SK-N-SH treated with all-trans-retinoic acid at 6 μM for 48 hours (cell line): ENCODE measurements around the gene KIZ.

ENCODE experiments used
- ATAC-seq: fragments of 200-7000 bp; cut with Tn5 transposase; 3 replicates; pipeline ENCODE4 v1.9.1; 2020; ENCODE audit warnings: mild to moderate bottlenecking, moderate library complexity
- ARNTL ChIP-seq: fragments of 450-650 bp; formaldehyde crosslinking; IDR thresholded peaks from 2 replicates; pipeline ENCODE4 v1.5.0; 2020; ENCODE audit warnings: low read depth, mild to moderate bottlenecking, moderate library complexity, borderline replicate concordance
- BACH2 ChIP-seq: fragments of 250-450 bp; sonication (Bioruptor Pico); IDR thresholded peaks from 2 replicates; pipeline ENCODE4 v1.9.0; 2021; ENCODE audit warnings: mild to moderate bottlenecking, borderline replicate concordance
- CSDC2 ChIP-seq: fragments of 250-450 bp; sonication (Bioruptor Pico); IDR thresholded peaks from 2 replicates; pipeline ENCODE4 v1.5.0; 2020; ENCODE audit warnings: mild to moderate bottlenecking, moderate library complexity
- ESRRG ChIP-seq: fragments of 250-450 bp; sonication (Bioruptor Pico); IDR thresholded peaks from 2 replicates; pipeline ENCODE4 v1.6.1; 2021; ENCODE audit warnings: mild to moderate bottlenecking
- GLIS3 ChIP-seq: fragments of 250-450 bp; sonication (Bioruptor Pico); IDR thresholded peaks from 2 replicates; pipeline ENCODE4 v1.5.0; 2020; ENCODE audit warnings: mild to moderate bottlenecking, moderate library complexity
- ISL1 ChIP-seq: fragments of 250-450 bp; sonication (Bioruptor Pico); IDR thresholded peaks from 2 replicates; pipeline ENCODE4 v2.1.2; 2022; ENCODE audit warnings: mild to moderate bottlenecking, moderate library complexity
- OSR1 ChIP-seq: fragments of 250-450 bp; sonication (Bioruptor Pico); IDR thresholded peaks from 2 replicates; pipeline ENCODE4 v1.8.0; 2022; ENCODE audit warnings: moderate library complexity, mild to moderate bottlenecking, inconsistent platforms
- PPARA ChIP-seq: fragments of 250-450 bp; sonication (Bioruptor Pico); IDR thresholded peaks from 2 replicates; pipeline ENCODE4 v1.5.0; 2020; ENCODE audit warnings: mild to moderate bottlenecking, borderline replicate concordance
- RARB ChIP-seq: fragments of 250-450 bp; sonication (Bioruptor Pico); IDR thresholded peaks from 2 replicates; pipeline ENCODE4 v1.8.0; 2021; ENCODE audit warnings: mild to moderate bottlenecking, moderate library complexity
- SNAI2 ChIP-seq: fragments of 250-450 bp; sonication (Bioruptor Pico); IDR thresholded peaks from 2 replicates; pipeline ENCODE4 v1.5.0; 2020; ENCODE audit warnings: mild to moderate bottlenecking, moderate library complexity
- TCF4 ChIP-seq: fragments of 250-450 bp; sonication (Bioruptor Pico); IDR thresholded peaks from 2 replicates; pipeline ENCODE4 v1.8.0; 2021; ENCODE audit warnings: mild to moderate bottlenecking, moderate library complexity, borderline replicate concordance
- ZC3H10 ChIP-seq: fragments of 250-450 bp; sonication (Bioruptor Pico); IDR thresholded peaks from 2 replicates; pipeline ENCODE4 v1.5.1; 2021; ENCODE audit warnings: mild to moderate bottlenecking, moderate library complexity
- ZFP30 ChIP-seq: fragments of 450-650 bp; formaldehyde crosslinking; IDR thresholded peaks from 2 replicates; pipeline ENCODE4 v1.5.0; 2022; ENCODE audit warnings: mild to moderate bottlenecking, moderate library complexity
- ZNF565 ChIP-seq: fragments of 450-650 bp; formaldehyde crosslinking; conservative IDR thresholded peaks from 2 replicates; pipeline ENCODE4 v1.5.0; 2020; ENCODE audit warnings: low read depth, mild to moderate bottlenecking, moderate library complexity
- ZNF70 ChIP-seq: fragments of 450-650 bp; formaldehyde crosslinking; IDR thresholded peaks from 2 replicates; pipeline ENCODE4 v1.5.0; 2020; ENCODE audit warnings: mild to moderate bottlenecking, moderate library complexity
- ZNF8 ChIP-seq: fragments of 450-650 bp; formaldehyde crosslinking; IDR thresholded peaks from 2 replicates; pipeline ENCODE4 v1.5.0; 2020; ENCODE audit warnings: mild to moderate bottlenecking, moderate library complexity
- TF ChIP-seq, protein P1 (sequence below): fragments of 250-450 bp; sonication (Bioruptor Pico); IDR thresholded peaks from 2 replicates; pipeline ENCODE4 v1.5.1; 2021; ENCODE audit warnings: mild to moderate bottlenecking, moderate library complexity
- TF ChIP-seq, protein P2 (sequence below): fragments of 250-450 bp; sonication (Bioruptor Pico); IDR thresholded peaks from 2 replicates; pipeline ENCODE4 v1.8.0; 2021; ENCODE audit warnings: low read depth, mild to moderate bottlenecking, moderate library complexity, borderline replicate concordance
- TF ChIP-seq, protein P3 (sequence below): fragments of 250-450 bp; sonication (Bioruptor Pico); IDR thresholded peaks from 2 replicates; pipeline ENCODE4 v1.5.1; 2020; ENCODE audit warnings: low read depth, mild to moderate bottlenecking, moderate library complexity

The KIZ gene

DNA sequence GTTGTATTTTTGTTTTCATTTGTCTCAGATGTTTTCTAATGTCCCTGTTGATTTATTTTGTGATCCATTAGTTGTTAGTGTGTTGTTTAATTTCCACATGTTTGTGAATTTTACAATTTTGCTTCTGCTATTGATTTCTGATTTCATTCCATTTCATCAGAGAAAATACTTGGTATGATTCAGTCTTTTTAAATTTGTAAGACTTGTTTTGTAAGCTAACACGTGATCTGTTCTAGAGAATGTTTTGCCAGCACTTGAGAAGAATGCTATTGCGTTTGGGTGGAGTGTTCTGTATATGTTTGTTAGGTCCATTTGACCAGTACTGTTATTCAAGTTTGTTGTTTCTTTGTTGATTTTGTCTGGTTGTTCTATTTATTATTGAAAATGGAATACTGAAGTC is 53.9 kb downstream of the KIZ start:
- TF ChIP-seq ZFP30 (CRISPR knock-in tag), result no peak
- no peak for ATAC-seq

DNA sequence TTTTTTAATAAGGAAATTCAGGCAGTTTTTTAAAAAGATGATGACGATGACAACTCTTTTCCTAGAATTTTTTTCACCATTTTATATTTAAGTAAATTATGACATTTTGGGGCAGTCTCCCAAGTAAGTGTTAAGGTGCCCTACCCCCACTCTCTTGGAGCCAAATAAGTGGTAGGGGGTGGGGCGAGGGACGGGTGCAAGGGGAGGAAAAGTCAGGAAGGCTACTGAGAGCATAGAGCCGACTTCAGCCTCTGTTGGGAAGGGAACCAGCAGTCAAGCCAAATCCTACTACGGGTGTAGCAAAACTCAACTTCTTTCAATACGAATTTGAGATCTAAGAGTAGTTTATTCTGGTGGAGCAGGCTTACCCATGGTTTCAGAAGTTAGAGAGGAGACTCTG is 54.4 kb downstream of the KIZ start:
- no peak for ATAC-seq
- TF ChIP-seq OSR1 (CRISPR knock-in tag) (no peak), ZFP30 (CRISPR knock-in tag) (no peak), ZNF565 (CRISPR knock-in tag) (no peak), RARB (no peak), ZNF70 (no peak), CSDC2 (CRISPR knock-in tag) (no peak), TCF4 (CRISPR knock-in tag) (no peak), SNAI2 (CRISPR knock-in tag) (no peak)
- TF ChIP-seq, protein P1, sequence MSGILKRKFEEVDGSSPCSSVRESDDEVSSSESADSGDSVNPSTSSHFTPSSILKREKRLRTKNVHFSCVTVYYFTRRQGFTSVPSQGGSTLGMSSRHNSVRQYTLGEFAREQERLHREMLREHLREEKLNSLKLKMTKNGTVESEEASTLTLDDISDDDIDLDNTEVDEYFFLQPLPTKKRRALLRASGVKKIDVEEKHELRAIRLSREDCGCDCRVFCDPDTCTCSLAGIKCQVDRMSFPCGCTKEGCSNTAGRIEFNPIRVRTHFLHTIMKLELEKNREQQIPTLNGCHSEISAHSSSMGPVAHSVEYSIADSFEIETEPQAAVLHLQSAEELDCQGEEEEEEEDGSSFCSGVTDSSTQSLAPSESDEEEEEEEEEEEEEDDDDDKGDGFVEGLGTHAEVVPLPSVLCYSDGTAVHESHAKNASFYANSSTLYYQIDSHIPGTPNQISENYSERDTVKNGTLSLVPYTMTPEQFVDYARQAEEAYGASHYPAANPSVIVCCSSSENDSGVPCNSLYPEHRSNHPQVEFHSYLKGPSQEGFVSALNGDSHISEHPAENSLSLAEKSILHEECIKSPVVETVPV, result no peak

DNA sequence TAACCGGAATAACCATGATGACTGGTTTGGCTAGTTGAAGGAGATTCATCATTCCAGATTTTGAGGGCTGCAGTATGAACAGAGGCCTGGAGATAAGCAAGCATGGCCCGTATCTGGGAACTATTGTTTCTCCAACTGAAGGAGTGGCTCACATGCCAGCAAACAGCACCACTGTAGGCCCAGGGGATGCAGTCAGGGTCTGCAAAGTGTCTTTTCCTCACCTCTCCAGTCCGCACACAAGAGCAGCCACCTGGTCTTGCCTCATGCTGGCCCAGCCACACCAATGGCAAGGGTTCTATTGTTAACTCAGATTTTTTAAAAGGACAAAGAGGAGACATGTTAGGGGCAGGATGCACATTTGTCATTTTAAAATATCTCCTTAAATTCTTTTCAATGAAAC is 55.1 kb downstream of the KIZ start:
- TF ChIP-seq BACH2 (CRISPR knock-in tag) (no peak), ZNF70 (no peak), GLIS3 (no peak)
- no peak for ATAC-seq

DNA sequence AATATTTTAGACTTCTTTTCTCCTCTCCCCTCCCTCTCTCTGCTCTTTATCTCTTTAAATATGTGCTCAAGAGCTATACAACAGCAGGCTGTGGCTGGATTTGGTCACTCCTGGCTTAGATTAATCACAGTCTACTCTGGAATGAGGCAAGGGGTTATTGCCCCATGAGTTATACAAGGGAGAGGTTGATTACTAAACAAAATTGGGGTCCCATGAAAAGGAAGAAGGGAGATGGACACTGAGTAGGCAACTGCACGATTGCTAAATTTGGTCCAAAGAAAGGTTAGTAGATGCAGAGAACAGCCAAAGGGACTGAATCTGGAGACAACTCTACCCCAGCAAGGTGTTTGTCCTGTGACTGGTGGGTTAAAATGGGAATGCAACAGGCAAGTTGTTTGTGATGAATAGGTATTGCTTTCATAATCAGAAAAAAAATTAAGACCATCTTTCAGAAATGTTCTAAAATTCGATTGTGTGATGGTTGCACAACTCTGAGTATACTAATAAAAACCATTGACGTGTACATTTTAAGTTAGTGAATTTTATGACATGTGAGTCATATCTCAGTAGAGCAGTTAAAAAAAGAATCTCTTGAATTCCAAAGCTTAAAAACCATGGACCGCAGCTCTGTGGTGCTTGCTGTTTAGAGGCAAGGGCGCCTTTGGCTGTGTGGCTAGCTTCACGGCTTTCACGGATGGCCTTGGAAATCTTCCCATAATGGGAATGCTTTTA is 57.1 kb downstream of the KIZ start:
- TF ChIP-seq ESRRG (no peak), SNAI2 (CRISPR knock-in tag) (no peak), ARNTL (CRISPR knock-in tag) (no peak), TCF4 (CRISPR knock-in tag) (no peak), ISL1 (CRISPR knock-in tag) (no peak)
- TF ChIP-seq, protein P2, sequence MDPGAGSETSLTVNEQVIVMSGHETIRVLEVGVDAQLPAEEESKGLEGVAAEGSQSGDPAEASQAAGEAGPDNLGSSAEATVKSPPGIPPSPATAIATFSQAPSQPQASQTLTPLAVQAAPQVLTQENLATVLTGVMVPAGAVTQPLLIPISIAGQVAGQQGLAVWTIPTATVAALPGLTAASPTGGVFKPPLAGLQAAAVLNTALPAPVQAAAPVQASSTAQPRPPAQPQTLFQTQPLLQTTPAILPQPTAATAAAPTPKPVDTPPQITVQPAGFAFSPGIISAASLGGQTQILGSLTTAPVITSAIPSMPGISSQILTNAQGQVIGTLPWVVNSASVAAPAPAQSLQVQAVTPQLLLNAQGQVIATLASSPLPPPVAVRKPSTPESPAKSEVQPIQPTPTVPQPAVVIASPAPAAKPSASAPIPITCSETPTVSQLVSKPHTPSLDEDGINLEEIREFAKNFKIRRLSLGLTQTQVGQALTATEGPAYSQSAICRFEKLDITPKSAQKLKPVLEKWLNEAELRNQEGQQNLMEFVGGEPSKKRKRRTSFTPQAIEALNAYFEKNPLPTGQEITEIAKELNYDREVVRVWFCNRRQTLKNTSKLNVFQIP (CRISPR knock-in tag), result no peak
- ATAC-seq, result peak; percentile 75

DNA sequence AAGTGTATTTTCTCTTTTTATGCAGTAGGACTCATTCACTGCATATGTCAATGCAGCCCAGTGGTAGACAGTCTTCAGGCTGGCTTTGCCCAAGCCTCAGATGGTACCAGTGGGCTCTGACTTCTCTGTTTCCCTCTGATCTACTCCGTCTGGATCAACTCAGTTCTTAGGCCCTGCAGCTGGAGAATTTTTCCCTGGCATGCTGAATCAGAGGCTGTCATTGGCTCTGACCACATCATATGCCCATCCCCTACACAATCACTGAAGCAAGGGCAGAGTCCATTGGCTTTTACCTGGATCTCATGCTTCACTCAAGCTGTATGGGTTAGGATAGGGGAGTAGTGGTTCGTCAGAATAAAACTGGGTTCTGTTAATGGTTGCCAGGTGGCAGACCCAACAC is 57.8 kb downstream of the KIZ start:
- ATAC-seq, result no peak; the same call in 1 of the 3 replicates
- TF ChIP-seq BACH2 (CRISPR knock-in tag), result no peak
- TF ChIP-seq, protein P3, sequence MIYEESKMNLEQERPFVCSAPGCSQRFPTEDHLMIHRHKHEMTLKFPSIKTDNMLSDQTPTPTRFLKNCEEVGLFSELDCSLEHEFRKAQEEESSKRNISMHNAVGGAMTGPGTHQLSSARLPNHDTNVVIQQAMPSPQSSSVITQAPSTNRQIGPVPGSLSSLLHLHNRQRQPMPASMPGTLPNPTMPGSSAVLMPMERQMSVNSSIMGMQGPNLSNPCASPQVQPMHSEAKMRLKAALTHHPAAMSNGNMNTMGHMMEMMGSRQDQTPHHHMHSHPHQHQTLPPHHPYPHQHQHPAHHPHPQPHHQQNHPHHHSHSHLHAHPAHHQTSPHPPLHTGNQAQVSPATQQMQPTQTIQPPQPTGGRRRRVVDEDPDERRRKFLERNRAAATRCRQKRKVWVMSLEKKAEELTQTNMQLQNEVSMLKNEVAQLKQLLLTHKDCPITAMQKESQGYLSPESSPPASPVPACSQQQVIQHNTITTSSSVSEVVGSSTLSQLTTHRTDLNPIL (CRISPR knock-in tag), result no peak
- no peak for TF ChIP-seq OSR1 (CRISPR knock-in tag)
- no peak for TF ChIP-seq PPARA

DNA sequence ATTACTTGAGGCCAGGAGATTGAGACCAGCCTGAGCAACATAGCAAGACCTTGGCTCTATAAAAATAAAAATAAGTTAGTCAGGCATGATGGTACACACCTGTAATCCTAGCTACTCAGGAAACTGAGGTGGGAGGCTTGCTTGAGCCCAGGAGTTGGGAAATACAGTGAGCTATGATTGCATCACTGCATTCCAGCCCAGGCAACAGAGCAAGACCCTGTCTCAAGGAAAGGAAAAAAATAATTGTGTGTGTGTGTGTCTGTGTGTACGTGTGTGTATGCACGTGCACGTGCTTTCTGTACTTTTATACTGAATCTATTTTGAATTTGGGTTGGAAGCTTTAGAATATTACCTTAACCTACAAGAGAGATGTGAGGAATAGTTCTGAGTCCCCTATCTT is 58.9 kb downstream of the KIZ start:
- TF ChIP-seq, protein P1, result no peak
- no peak for TF ChIP-seq RARB
- TF ChIP-seq CSDC2 (CRISPR knock-in tag), result no peak
- TF ChIP-seq SNAI2 (CRISPR knock-in tag), result no peak
- TF ChIP-seq GLIS3, result no peak
- no peak for TF ChIP-seq ESRRG
- TF ChIP-seq ISL1 (CRISPR knock-in tag), result no peak
- no peak for TF ChIP-seq ZC3H10
- TF ChIP-seq BACH2 (CRISPR knock-in tag), result no peak
- TF ChIP-seq TCF4 (CRISPR knock-in tag), result no peak
- TF ChIP-seq ZNF8 (CRISPR knock-in tag), result no peak
- TF ChIP-seq, all 23 proteins: peak for 0
- ATAC-seq, result no peak
